OCI-LY7 (cell line): ENCODE data around the gene MAPK8IP2.

Experiments used
- EZH2phosphoT487 ChIP-seq: fragments of 200-600 bp; sonication (generic); IDR thresholded peaks from 2 replicates; pipeline ENCODE4 v1.6.1; 2018; ENCODE audit warnings: low read depth, borderline replicate concordance, mild to moderate bottlenecking, mixed run types, antibody characterized with exemption, low read length, moderate library complexity, mixed read lengths
- TF ChIP-seq, protein P1 (sequence below): fragments of 200-600 bp; sonication (generic); conservative IDR thresholded peaks from 2 replicates; pipeline ENCODE4 v1.5.1; 2014; ENCODE audit warnings: mild to moderate bottlenecking, antibody characterized with exemption, low read length, moderate library complexity, mixed read lengths

- TF ChIP-seq, protein P1, sequence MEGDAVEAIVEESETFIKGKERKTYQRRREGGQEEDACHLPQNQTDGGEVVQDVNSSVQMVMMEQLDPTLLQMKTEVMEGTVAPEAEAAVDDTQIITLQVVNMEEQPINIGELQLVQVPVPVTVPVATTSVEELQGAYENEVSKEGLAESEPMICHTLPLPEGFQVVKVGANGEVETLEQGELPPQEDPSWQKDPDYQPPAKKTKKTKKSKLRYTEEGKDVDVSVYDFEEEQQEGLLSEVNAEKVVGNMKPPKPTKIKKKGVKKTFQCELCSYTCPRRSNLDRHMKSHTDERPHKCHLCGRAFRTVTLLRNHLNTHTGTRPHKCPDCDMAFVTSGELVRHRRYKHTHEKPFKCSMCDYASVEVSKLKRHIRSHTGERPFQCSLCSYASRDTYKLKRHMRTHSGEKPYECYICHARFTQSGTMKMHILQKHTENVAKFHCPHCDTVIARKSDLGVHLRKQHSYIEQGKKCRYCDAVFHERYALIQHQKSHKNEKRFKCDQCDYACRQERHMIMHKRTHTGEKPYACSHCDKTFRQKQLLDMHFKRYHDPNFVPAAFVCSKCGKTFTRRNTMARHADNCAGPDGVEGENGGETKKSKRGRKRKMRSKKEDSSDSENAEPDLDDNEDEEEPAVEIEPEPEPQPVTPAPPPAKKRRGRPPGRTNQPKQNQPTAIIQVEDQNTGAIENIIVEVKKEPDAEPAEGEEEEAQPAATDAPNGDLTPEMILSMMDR: no peak
- TF ChIP-seq EZH2phosphoT487: no peak
These were observed 13.2 kb upstream of the MAPK8IP2 start for GRCh38 chr22:50587407-50587806.
